ENCODE results near the gene ATAD3B.
"Not testable (repeated sequence)": the region's sequence is repeated elsewhere in the genome, so short reads cannot be mapped to it uniquely, and the experiment has no call there.

ATAD3B gene

GRCh38 chr1:1510912-1511532 is 39.5 kb downstream of the ATAD3B start:
- DNase-seq (ENCODE audit: low spot score): peak; percentile 14

- DNase-seq (ENCODE audit: low spot score): peak; percentile 95
Measured at GRCh38 chr1:1511533-1512285, 40.1 kb downstream of the ATAD3B start, which contains the start of gene ATAD3A. TSS of gene ATAD3A (plus strand) at chr1:1512162. CDS start at chr1:1512269, 107 bp downstream.

GRCh38 chr1:1512425-1512824 is 40.9 kb downstream of the ATAD3B start:
- not testable (repeated sequence) for DNase-seq (ENCODE audit: low spot score)

DNA sequence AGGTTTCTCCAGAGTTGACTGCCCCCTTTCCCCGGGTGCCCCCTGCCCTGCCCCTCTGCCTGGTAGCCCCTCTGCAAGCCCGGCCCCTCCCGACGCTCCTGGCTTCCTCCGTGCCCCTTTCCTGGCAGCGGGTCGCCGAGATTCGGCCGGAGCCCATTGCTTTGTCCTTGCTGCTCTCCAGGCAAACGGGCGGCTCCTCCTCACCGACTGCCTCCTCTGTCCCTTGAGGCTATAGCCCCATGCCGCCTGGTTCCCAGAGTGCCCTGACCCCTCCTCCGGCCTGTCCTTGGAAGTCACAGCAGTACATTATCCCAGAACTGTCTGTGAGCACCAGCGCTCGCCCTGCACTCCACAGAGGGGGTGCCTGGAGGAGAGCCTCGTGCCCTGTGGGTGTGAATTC is 42.1 kb downstream of the ATAD3B start:
- DNase-seq (ENCODE audit: low spot score): not testable (repeated sequence)

- not testable (repeated sequence) for DNase-seq (ENCODE audit: low spot score)
Measured at GRCh38 chr1:1514376-1514775, 42.8 kb downstream of the ATAD3B start.

GRCh38 chr1:1516923-1517322 is 45.4 kb downstream of the ATAD3B start:
- DNase-seq (ENCODE audit: low spot score): not testable (repeated sequence)

- DNase-seq (ENCODE audit: low spot score): no peak
Measured at GRCh38 chr1:1517973-1518620, 46.5 kb downstream of the ATAD3B start.

DNA sequence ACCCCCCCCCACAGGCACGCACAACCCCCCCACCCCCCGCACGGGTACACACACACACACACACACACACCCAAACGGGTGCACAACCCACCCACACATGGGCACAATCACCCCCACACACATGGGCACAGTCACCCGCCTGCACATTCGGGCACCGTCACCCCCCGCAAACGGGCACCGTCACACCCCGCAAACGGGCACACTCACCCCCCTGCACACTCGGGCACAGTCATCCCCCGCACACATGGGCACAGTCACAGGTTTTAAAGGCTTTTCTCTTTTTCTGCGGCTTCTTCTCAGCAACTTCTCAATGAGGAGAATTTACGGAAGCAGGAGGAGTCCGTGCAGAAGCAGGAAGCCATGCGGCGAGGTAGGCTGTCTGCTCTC is 47.0 kb downstream of the ATAD3B start:
- not testable (repeated sequence) for DNase-seq (ENCODE audit: low spot score)

- DNase-seq (ENCODE audit: low spot score): not testable (repeated sequence)
Measured at GRCh38 chr1:1519805-1520505, 48.4 kb downstream of the ATAD3B start.

DNA sequence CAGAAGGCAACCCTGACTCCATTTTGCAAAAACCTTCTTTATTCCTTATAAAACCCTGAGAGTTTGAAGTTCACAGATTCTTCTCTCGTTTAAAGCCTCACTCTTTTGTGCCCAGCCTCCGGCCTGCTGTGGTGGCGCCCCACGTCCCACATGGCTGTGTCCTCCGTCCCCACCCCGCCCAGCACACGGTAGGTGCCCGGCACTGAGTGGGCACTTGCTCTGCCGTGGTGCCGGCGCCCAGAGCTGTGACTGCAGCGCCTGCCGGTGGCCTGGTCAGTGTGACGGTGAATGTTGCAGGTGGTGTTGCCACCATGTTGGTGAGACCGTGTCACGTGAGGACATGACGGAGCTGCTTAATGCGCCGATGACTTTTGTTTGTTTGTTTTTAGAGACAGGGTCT is 49.8 kb downstream of the ATAD3B start:
- no peak for DNase-seq (ENCODE audit: low spot score)

DNA sequence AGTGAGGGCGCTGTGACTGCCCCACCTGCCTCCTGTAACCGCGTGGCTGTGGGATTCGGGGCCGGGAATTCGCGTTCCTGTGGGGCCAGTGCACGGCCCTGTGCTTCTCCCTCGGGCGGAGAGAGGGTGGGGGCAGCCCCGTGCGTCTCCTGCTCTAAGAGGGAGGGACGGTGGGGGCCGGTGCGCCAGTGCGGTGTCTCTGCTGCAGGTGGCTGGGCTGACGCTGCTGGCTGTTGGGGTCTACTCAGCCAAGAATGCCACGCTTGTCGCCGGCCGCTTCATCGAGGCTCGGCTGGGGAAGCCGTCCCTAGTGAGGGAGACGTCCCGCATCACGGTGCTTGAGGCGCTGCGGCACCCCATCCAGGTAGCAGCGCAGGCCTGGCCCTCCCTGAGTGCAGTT is 51.0 kb downstream of the ATAD3B start:
- DNase-seq (ENCODE audit: low spot score): not testable (repeated sequence)

- not testable (repeated sequence) for DNase-seq (ENCODE audit: low spot score)
Measured at GRCh38 chr1:1523226-1523625, 51.7 kb downstream of the ATAD3B start.

- not testable (repeated sequence) for DNase-seq (ENCODE audit: low spot score)
Measured at GRCh38 chr1:1523651-1524050, 52.1 kb downstream of the ATAD3B start.

DNA sequence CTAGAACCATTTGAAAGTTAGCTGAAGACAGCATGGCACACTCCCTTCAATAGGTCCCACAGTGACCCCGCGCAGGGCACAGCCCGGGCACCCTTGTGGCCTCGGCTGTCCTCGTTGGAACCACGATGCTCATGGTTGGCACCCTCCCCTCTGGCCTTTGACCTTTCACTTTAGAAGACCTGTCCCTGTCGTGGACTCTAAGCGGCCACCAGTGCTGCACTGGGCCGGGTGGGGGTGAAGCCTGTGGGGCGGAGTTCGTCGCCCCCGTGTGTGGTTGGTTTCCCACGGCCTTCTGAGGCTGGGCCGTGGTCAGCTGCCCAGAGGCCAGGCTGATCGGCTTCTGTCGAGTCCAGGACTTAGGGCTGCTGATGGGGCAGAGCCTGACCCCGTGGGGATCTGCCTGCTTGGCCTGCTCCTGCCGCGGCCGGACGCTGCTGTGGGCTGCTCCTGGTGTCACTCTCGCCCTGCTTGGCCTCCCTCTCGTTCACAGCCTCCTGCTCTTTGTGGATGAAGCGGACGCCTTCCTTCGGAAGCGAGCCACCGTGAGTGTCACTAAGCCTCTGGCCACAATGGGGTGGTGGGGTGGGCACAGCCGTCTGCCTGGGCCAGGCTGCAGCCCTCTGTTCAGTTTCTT is 53.3 kb downstream of the ATAD3B start:
- DNase-seq (ENCODE audit: low spot score): not testable (repeated sequence)

DNA sequence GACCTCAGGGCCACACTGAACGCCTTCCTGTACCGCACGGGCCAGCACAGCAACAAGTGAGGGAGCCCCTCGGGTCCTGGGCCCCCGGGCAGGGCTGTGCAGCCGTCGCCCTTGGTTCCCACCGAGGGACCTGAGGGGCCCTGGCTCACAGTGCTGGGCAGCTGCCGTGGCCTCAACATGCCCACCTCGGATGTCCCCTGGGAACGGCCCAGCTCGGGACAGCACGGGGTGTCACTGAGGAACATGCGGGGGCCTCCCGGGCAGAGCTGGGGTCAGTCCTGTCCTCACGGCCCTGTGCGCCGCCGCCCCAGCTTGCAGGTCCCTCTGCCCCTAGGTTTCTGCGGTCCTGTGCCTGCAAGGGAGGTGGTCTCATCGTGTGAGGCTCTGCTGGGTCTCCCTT is 54.9 kb downstream of the ATAD3B start:
- DNase-seq (ENCODE audit: low spot score): not testable (repeated sequence)

DNA sequence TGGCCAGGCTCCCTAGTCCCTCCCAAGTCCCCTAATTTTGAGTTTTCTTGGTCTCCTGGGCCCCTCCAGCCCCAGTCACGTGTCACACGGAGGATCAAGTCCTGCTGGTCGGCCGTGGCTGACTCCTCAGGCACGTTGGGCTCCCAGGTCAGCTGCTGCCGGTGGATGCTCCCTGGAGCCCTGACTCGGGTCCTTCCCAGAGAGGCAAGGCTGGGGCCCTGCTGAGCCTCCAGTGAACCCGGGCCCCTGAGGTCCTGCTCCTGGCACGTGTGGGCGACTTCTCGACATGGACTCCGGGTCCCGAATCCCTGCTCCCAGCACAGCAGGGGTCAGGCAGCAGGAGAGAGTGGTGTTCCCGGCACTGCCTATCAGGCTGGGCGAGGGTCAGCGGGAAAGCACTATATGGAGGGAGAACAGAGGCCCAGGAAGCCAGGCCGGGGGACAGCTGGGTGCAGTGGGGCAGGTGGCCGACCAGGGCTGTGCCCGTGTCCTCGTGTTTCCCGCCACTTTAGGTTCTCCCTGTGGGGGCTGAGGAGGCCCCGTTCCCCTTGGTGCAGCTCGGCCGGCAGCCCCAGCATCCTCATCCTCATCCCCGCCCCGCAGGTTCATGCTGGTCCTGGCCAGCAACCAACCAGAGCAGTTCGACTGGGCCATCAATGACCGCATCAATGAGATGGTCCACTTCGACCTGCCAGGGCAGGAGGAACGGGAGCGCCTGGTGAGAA is 55.7 kb downstream of the ATAD3B start:
- DNase-seq (ENCODE audit: low spot score): no peak

GRCh38 chr1:1528301-1529267 is 57.0 kb downstream of the ATAD3B start:
- DNase-seq (ENCODE audit: low spot score): no peak

GRCh38 chr1:1529321-1529720 is 57.8 kb downstream of the ATAD3B start:
- DNase-seq (ENCODE audit: low spot score): no peak

- DNase-seq (ENCODE audit: low spot score): no peak
Measured at GRCh38 chr1:1529936-1530335, 58.4 kb downstream of the ATAD3B start.

- no peak for DNase-seq (ENCODE audit: low spot score)
Measured at GRCh38 chr1:1531947-1532346, 60.4 kb downstream of the ATAD3B start.

All from pons (tissue), 1 donor.